Pancreas (tissue), 10 donors: ENCODE results near the gene GNPAT. TPM values are rescaled to one million over a fixed set of nuclear protein-coding genes. Genes with fewer than 3 reads are reported as not detected.

Source experiments
- ATAC-seq, 4 donors: fragments of 200-7000 bp; cut with Tn5 transposase; one replicate each; pipeline versions ENCODE4 v1.8.0 to v1.9.1; 2020; ENCODE audit warnings: mild to moderate bottlenecking in 4 of 4, moderate library complexity in 4 of 4
- DNase-seq, 6 donors: peaks; one replicate each; pipeline ENCODE4 v3.0.0-alpha.2; 2020
- FAIRE-seq: peaks from 2 replicates; lab custom pipeline; 2012; peaks lifted over from hg19 to GRCh38; lab: Jason Lieb, UNC
- H3K27ac ChIP-seq, 4 donors: fragments of 200-600 bp; sonication (generic); 1 replicate in 3 of 4; 2 replicates in 1 of 4; pipeline versions ENCODE4 v1.5.0 to v1.8.0; 2020
- H3K27me3 ChIP-seq, 4 donors: fragments of 200-600 bp; one replicate each; pipeline ENCODE4 v1.8.0; 2021
- H3K36me3 ChIP-seq, 3 donors: fragments of 200-600 bp; sonication (generic) in 1 of 3; one replicate each; pipeline versions ENCODE4 v1.5.0 to v1.8.0; 2020 to 2021
- H3K4me1 ChIP-seq, 3 donors: fragments of 200-600 bp; one replicate each; pipeline ENCODE4 v1.8.0; 2021
- H3K4me3 ChIP-seq, 4 donors: fragments of 200-600 bp; sonication (generic) in 2 of 4; one replicate each; pipeline versions ENCODE4 v1.5.0 to v1.8.0; 2020 to 2021
- H3K9me3 ChIP-seq, 4 donors: fragments of 200-600 bp; one replicate each; pipeline ENCODE4 v1.8.0; 2021
- CTCF ChIP-seq, 4 donors: fragments of 200-600 bp; sonication (generic) in 3 of 4; IDR thresholded peaks; one replicate each; pipeline versions ENCODE4 v1.5.0 to v1.8.0; 2021; ENCODE audit warnings: antibody characterized with exemption in 4 of 4
- WGBS, 2 donors: extraction: QIAGEN DNeasy Blood & Tissue Kit; methylation state at CpG; one replicate each; pipeline ENCODE4 v1.1.7; 2013; 5-methylcytosine and 5-hydroxymethylcytosine counted together
- intact Hi-C, 3 donors: fragments of 100-400 bp; cut with DNase I; formaldehyde crosslinking; loops; one replicate each; pipeline versions ENCODE4 v1.11.1 to v1.14.2; 2022
- polyA plus RNA-seq, 2 donors: library from polyadenylated mRNA; stranded (reverse); fragments of 200-250 nt; gene quantifications; one replicate each; pipeline ENCODE4 v1.2.3, GENCODE V29; 2013
- total RNA-seq, 6 donors: library from RNA; stranded (reverse); fragmentation: NEBNext Ultra II Directional in 4 of 6; extraction: Animal tissue kit (Norgen Biotek cat#: 25700) in 4 of 6; gene quantifications; one replicate each; pipeline versions ENCODE4 v1.2.1 to v1.2.4, GENCODE V29; 2021 to 2023
- donor health status: healthy with polysubstance abuse.
- donor health status: DM: no; HTN: no; CAD: no; lungs with moderate emphysema.
- donor health status: DM: no; HTN: no; CAD: no.
- donor health status: control.
- donor health status: control.
- donor health status: Bipolar disorder and iron deficiency.
- donor health status: DM: yes; HTN: yes; CAD: no.
- donor health status: DM: no; HTN: no; CAD: no.
- donor health status: DM: no; HTN: no; CAD: no.
- donor health status: DM: yes; HTN: yes; CAD: no.

Gene GNPAT
- 10 to 100 TPM; 17.4 to 24.6 (median 19.7) TPM for total RNA-seq
- 10 to 100 TPM; 24.7 to 34.4 TPM for polyA plus RNA-seq

GRCh38 chr1:231240883-231241735 is at the start of gene GNPAT:
Gene GNPAT, plus strand, starts transcription at chr1:231241212. Its CDS starts 167 bp downstream, at chr1:231241379.
- Histone ChIP-seq H3K4me1 (peaks cover 6 to 22% (median 21%) of the 10 kb centered on the region in 3 donors), H3K4me3 (peak within 1 kb of the TSS; percentile 58 to 84 (median 70)), H3K27me3 (no peaks in the 10 kb centered on the region), H3K9me3 (no peaks in the 10 kb centered on the region), H3K36me3 (peaks cover 0 to 8% (median 6%) of the 10 kb centered on the region in 3 donors), H3K27ac (peak within 1 kb of the TSS; percentile 44 to 75 (median 53))
- 0% methylated on average over 51 of the region's 51 CpGs for WGBS, 2 donors
- intact Hi-C loops, result no loop called here
- DNase-seq (peak; percentile 80 to 97 (median 86)), ATAC-seq (peak; percentile 96 to 99 (median 98)), FAIRE-seq (no peak)
- TF ChIP-seq CTCF (IDR thresholded peaks at IDR 0.05), result no peak

- H3K9me3 ChIP-seq, result no peaks in the 10 kb centered on the region
- no peak overlapping the region for H3K27ac ChIP-seq
- intact Hi-C loops, result no loop called here
- peaks cover 0 to 3% (median 0%) of the 10 kb centered on the region in 3 donors for H3K4me1 ChIP-seq
- no peaks in the 10 kb centered on the region for H3K36me3 ChIP-seq
- DNase-seq, result peak; percentile 64 to 83 (median 74)
- no peak for TF ChIP-seq CTCF (IDR thresholded peaks at IDR 0.05)
- WGBS, 2 donors, result 27 to 30% methylated on average over 12 of the region's 12 CpGs
- no peak overlapping the region for H3K4me3 ChIP-seq
- H3K27me3 ChIP-seq, result no peaks in the 10 kb centered on the region
- FAIRE-seq, result no peak
- peak; percentile 85 for ATAC-seq
Measured at GRCh38 chr1:231192620-231193163, 48.3 kb upstream of the GNPAT start.

- no peak for TF ChIP-seq CTCF (IDR thresholded peaks at IDR 0.05)
Measured at GRCh38 chr1:231193710-231194340, 47.2 kb upstream of the GNPAT start.

GRCh38 chr1:231194476-231194842 is 46.6 kb upstream of the GNPAT start:
- ATAC-seq (no peak), FAIRE-seq (no peak), DNase-seq (no peak)
- Histone ChIP-seq H3K4me1 (peaks cover 0 to 3% (median 0%) of the 10 kb centered on the region in 3 donors), H3K36me3 (no peaks in the 10 kb centered on the region), H3K27me3 (no peaks in the 10 kb centered on the region), H3K4me3 (no peak overlapping the region), H3K27ac (peak overlapping the region in 1 of 4 donors; percentile 27), H3K9me3 (no peaks in the 10 kb centered on the region)
- intact Hi-C loops, result no loop called here
- TF ChIP-seq CTCF (IDR thresholded peaks at IDR 0.05), result no peak
- WGBS, 2 donors, result 78% methylated on average over 2 of the region's 2 CpGs

More at GRCh38 chr1:231193710-231194340, 47.2 kb upstream of the GNPAT start:
- no peaks in the 10 kb centered on the region for H3K36me3 ChIP-seq
- H3K9me3 ChIP-seq, result no peaks in the 10 kb centered on the region
- H3K4me1 ChIP-seq, result peaks cover 0 to 3% (median 0%) of the 10 kb centered on the region in 3 donors
- WGBS, 2 donors, result 83 to 89% methylated on average over 10 of the region's 10 CpGs
- no peak for FAIRE-seq
- no peak overlapping the region for H3K27ac ChIP-seq
- no peak overlapping the region for H3K4me3 ChIP-seq
- intact Hi-C loops, result no loop called here
- no peak for DNase-seq
- no peak for ATAC-seq
- H3K27me3 ChIP-seq, result no peaks in the 10 kb centered on the region
